Measurements from ENCODE around the gene CARM1.

GRCh38 chr19:10918359-10918758, 47.0 kb downstream of the CARM1 start:
- no peak for TF ChIP-seq CTCF (IDR thresholded peaks at IDR 0.05; ENCODE audit: poor library complexity, severe bottlenecking)
- TF ChIP-seq EZH2 (IDR thresholded peaks at IDR 0.05; ENCODE audit: borderline replicate concordance, insufficient read depth, low read length, poor library complexity, severe bottlenecking): no peak
- TF ChIP-seq REST (IDR thresholded peaks at IDR 0.05; ENCODE audit: borderline replicate concordance): no peak
- no peak for TF ChIP-seq POLR2AphosphoS5 (IDR thresholded peaks at IDR 0.05)
- no peak for TF ChIP-seq SMC3 (conservative IDR thresholded peaks at IDR 0.05; ENCODE audit: poor library complexity)
- no peak for TF ChIP-seq MXI1 (conservative IDR thresholded peaks at IDR 0.05; ENCODE audit: poor library complexity, severe bottlenecking)
- TF ChIP-seq EP300 (conservative IDR thresholded peaks at IDR 0.05; ENCODE audit: poor library complexity, severe bottlenecking): no peak

Data from neural cell (in vitro differentiated cells).